Fibroblast of lung (primary cell): ENCODE measurements around the gene CHAT.

Source experiments
- CTCF ChIP-seq, 2 donors: IDR thresholded peaks in 1 of 2; conservative IDR thresholded peaks in 1 of 2; 1 replicate in 1 of 2; 2 replicates in 1 of 2; pipeline ENCODE4 v1.5.1; 2011 to 2012; ENCODE audit warnings: low read length in 2 of 2, control low read depth in 1 of 2, inconsistent platforms in 1 of 2, low read depth in 1 of 2, mild to moderate bottlenecking in 1 of 2
- EZH2 ChIP-seq: IDR thresholded peaks from 2 replicates; pipeline ENCODE4 v1.5.1; 2012; ENCODE audit warnings: low read length, control low read depth, mild to moderate bottlenecking; ENCODE audit errors: missing control alignments

- TF ChIP-seq CTCF (conservative IDR thresholded peaks at IDR 0.05 in 1 of 2, IDR thresholded peaks at IDR 0.05 in 1 of 2; ENCODE audit: low read depth in 1 of 2, low read length in 2 of 2) (no peak), EZH2 (no peak)
Observed at GRCh38 chr10:49602380-49603023, 11.3 kb upstream of the CHAT start.
